Astrocyte (in vitro differentiated cells and primary cell): Measurements from ENCODE around the gene SHISAL1. TPM values are rescaled to one million over a fixed set of nuclear protein-coding genes. Genes with fewer than 3 reads are reported as not detected.

Experiments used
- DNase-seq: peaks from one replicate; pipeline ENCODE4 v3.0.0-alpha.2; 2010; ENCODE audit warnings: low read depth
- FAIRE-seq: peaks from 2 replicates; lab custom pipeline; 2011; peaks lifted over from hg19 to GRCh38; lab: Jason Lieb, UNC
- H2AFZ ChIP-seq: 2 replicates; pipeline ENCODE4 v1.6.0; 2012; ENCODE audit warnings: low read depth, low read length, inconsistent platforms
- H3K27ac ChIP-seq: 2 replicates; pipeline ENCODE4 v1.5.1; 2011; ENCODE audit warnings: low read depth, low read length, inconsistent platforms
- H3K27me3 ChIP-seq: 2 replicates; pipeline ENCODE4 v1.6.0; 2011; ENCODE audit warnings: low read length, inconsistent platforms; ENCODE audit not compliant: insufficient read depth
- H3K36me3 ChIP-seq: 2 replicates; pipeline ENCODE4 v1.5.1; 2011; ENCODE audit warnings: low read length, inconsistent platforms; ENCODE audit not compliant: insufficient read depth
- H3K4me1 ChIP-seq: 2 replicates; pipeline ENCODE4 v1.5.1; 2011; ENCODE audit warnings: low read length, inconsistent platforms; ENCODE audit not compliant: insufficient read depth
- H3K4me2 ChIP-seq: 2 replicates; pipeline ENCODE4 v1.6.0; 2012; ENCODE audit warnings: low read length, inconsistent platforms
- H3K4me3 ChIP-seq: 2 replicates; pipeline ENCODE4 v1.5.1; 2011; ENCODE audit warnings: low read depth, mild to moderate bottlenecking, low read length, inconsistent platforms; ENCODE audit not compliant: insufficient read depth
- H3K79me2 ChIP-seq: 2 replicates; pipeline ENCODE4 v1.6.0; 2012; ENCODE audit warnings: mild to moderate bottlenecking, low read length, inconsistent platforms; ENCODE audit not compliant: insufficient read depth
- H3K9ac ChIP-seq: 2 replicates; pipeline ENCODE4 v1.6.0; 2012; ENCODE audit warnings: mild to moderate bottlenecking, low read length, inconsistent platforms
- H3K9me3 ChIP-seq: 2 replicates; pipeline ENCODE4 v1.5.1; 2012; ENCODE audit warnings: low read depth, mild to moderate bottlenecking, low read length, inconsistent platforms; ENCODE audit not compliant: insufficient read depth
- H4K20me1 ChIP-seq: 2 replicates; pipeline ENCODE4 v1.6.0; 2012; ENCODE audit warnings: low read length, inconsistent platforms; ENCODE audit not compliant: insufficient read depth
- H3K27ac Mint-ChIP-seq: one replicate; pipeline ENCODE4 v1.8.0; 2021; ENCODE audit warnings: mild to moderate bottlenecking, mixed read lengths; ENCODE audit not compliant: unreplicated experiment
- H3K27me3 Mint-ChIP-seq: one replicate; pipeline ENCODE4 v1.8.0; 2021; ENCODE audit warnings: low read depth, mixed read lengths; ENCODE audit not compliant: unreplicated experiment
- H3K36me3 Mint-ChIP-seq: one replicate; pipeline ENCODE4 v1.8.0; 2021; ENCODE audit warnings: low read depth, mixed read lengths; ENCODE audit not compliant: unreplicated experiment
- H3K4me1 Mint-ChIP-seq: one replicate; pipeline ENCODE4 v1.8.0; 2021; ENCODE audit warnings: low read depth, mixed read lengths; ENCODE audit not compliant: unreplicated experiment
- H3K4me3 Mint-ChIP-seq: one replicate; pipeline ENCODE4 v1.8.0; 2021; ENCODE audit warnings: mild to moderate bottlenecking, moderate library complexity, mixed read lengths; ENCODE audit not compliant: unreplicated experiment
- H3K9me3 Mint-ChIP-seq: one replicate; pipeline ENCODE4 v1.8.0; 2021; ENCODE audit warnings: mild to moderate bottlenecking, mixed read lengths; ENCODE audit not compliant: unreplicated experiment
- CTCF ChIP-seq: IDR thresholded peaks from 2 replicates; pipeline ENCODE4 v1.5.1; 2011; ENCODE audit warnings: low read depth, mild to moderate bottlenecking, inconsistent platforms, low read length, moderate library complexity; ENCODE audit not compliant: insufficient read depth
- EZH2 ChIP-seq: IDR thresholded peaks from 2 replicates; pipeline ENCODE4 v1.6.1; 2012; ENCODE audit warnings: mild to moderate bottlenecking, low read length, inconsistent platforms; ENCODE audit not compliant: insufficient read depth
- total RNA-seq: library from RNA; stranded (reverse); gene quantifications from 2 replicates; pipeline ENCODE4 v1.2.1, GENCODE V29; 2021

SHISAL1 gene
- total RNA-seq, 1 donor from 2014 or later, result 0.36 TPM

GRCh38 chr22:44271732-44272400 is 40.9 kb downstream of the SHISAL1 start:
- Histone ChIP-seq H2AFZ (no peak overlapping the region), H3K9me3 (no peaks in the 10 kb centered on the region), H3K4me2 (no peak overlapping the region), H4K20me1 (no peaks in the 10 kb centered on the region), H3K36me3 (no peaks in the 10 kb centered on the region), H3K79me2 (no peaks in the 10 kb centered on the region), H3K27ac (no peak overlapping the region), H3K4me1 (no peaks in the 10 kb centered on the region), H3K27me3 (peaks cover 7% of the 10 kb centered on the region), H3K9ac (no peak overlapping the region), H3K4me3 (no peak overlapping the region)
- Mint-ChIP-seq H3K4me3 (no peak overlapping the region), H3K27me3 (peaks cover 33% of the 10 kb centered on the region), H3K27ac (no peak overlapping the region), H3K4me1 (no peaks in the 10 kb centered on the region), H3K9me3 (no peaks in the 10 kb centered on the region), H3K36me3 (no peaks in the 10 kb centered on the region)
- TF ChIP-seq EZH2, result no peak
- no peak for TF ChIP-seq CTCF
- DNase-seq (no peak), FAIRE-seq (no peak)

DNA sequence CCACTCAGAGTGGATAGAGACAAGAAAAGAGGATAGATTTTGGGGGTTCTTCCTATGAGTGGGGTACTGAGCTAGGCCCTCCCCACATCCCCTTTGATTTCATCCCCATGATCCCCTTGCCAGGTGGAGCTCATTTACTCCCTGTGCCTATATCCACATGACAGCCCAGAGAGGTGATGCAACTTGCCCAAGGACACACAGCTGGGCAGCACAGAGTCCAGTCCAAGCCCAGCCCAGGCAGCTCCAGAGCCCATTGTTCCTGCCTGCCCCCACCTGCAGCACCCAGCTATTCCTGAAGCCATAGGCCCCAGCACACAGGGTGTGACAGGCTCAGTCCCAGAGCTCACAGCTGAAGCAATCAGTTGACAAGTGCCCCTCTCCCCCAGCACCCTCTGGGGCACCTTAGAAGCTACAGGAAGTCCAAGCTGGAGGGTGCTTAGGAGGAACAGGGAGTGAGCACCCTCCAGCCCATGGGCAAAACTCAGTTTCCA is 41.7 kb downstream of the SHISAL1 start:
- H3K9me3 ChIP-seq, result no peaks in the 10 kb centered on the region
- DNase-seq, result no peak
- H3K27me3 ChIP-seq, result peaks cover 7% of the 10 kb centered on the region
- H3K27me3 Mint-ChIP-seq, result peaks cover 31% of the 10 kb centered on the region
- no peak overlapping the region for H3K27ac ChIP-seq
- no peaks in the 10 kb centered on the region for H4K20me1 ChIP-seq
- H3K4me2 ChIP-seq, result no peak overlapping the region
- no peaks in the 10 kb centered on the region for H3K4me1 Mint-ChIP-seq
- no peaks in the 10 kb centered on the region for H3K4me1 ChIP-seq
- no peaks in the 10 kb centered on the region for H3K79me2 ChIP-seq
- no peak overlapping the region for H2AFZ ChIP-seq
- H3K4me3 Mint-ChIP-seq, result no peak overlapping the region
- no peaks in the 10 kb centered on the region for H3K36me3 Mint-ChIP-seq
- no peak for FAIRE-seq
- H3K9me3 Mint-ChIP-seq, result no peaks in the 10 kb centered on the region
- H3K27ac Mint-ChIP-seq, result no peak overlapping the region
- no peak overlapping the region for H3K9ac ChIP-seq
- TF ChIP-seq EZH2 (no peak), CTCF (no peak)
- H3K36me3 ChIP-seq, result no peaks in the 10 kb centered on the region
- H3K4me3 ChIP-seq, result no peak overlapping the region

DNA sequence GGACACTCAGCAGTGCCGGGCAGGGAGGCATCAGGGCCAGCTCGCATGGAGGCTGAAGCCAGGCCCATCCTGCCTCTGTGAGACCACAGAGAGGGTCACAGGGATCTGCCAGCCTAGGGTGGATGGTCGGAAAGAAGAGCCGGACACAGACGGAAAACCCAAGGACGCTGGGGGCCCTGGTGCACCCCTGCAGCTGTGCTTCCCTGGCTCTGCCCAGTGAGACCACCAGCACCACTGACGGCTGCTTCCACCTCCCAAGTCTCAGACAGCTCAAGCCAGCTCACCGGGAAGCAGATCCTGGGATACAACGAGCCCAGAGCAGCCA is 42.2 kb downstream of the SHISAL1 start:
- Mint-ChIP-seq H3K4me1 (no peaks in the 10 kb centered on the region), H3K27ac (no peak overlapping the region), H3K4me3 (no peak overlapping the region), H3K27me3 (peaks cover 26% of the 10 kb centered on the region), H3K9me3 (no peaks in the 10 kb centered on the region), H3K36me3 (no peaks in the 10 kb centered on the region)
- no peak overlapping the region for H3K27ac ChIP-seq
- no peaks in the 10 kb centered on the region for H3K9me3 ChIP-seq
- H3K27me3 ChIP-seq, result peaks cover 7% of the 10 kb centered on the region
- no peaks in the 10 kb centered on the region for H3K79me2 ChIP-seq
- H4K20me1 ChIP-seq, result no peaks in the 10 kb centered on the region
- no peak overlapping the region for H3K4me2 ChIP-seq
- H3K9ac ChIP-seq, result no peak overlapping the region
- no peaks in the 10 kb centered on the region for H3K36me3 ChIP-seq
- H3K4me1 ChIP-seq, result no peaks in the 10 kb centered on the region
- no peak overlapping the region for H2AFZ ChIP-seq
- H3K4me3 ChIP-seq, result no peak overlapping the region
- DNase-seq (no peak), FAIRE-seq (no peak)
- TF ChIP-seq CTCF (no peak), EZH2 (no peak)
